CD4-positive, alpha-beta T cell (primary cell): ENCODE measurements around the gene ATP10A. TPM values are rescaled to one million over a fixed set of nuclear protein-coding genes. Genes with fewer than 3 reads are reported as not detected.

Experiments
- ATAC-seq: fragments of 200-7000 bp; cut with Tn5 transposase; one replicate; pipeline ENCODE4 v1.10.0; 2022; ENCODE audit warnings: mild to moderate bottlenecking; ENCODE audit not compliant: poor library complexity
- CTCF ChIA-PET: fragments of 350-600 bp; sonication (Branson Sonifier 250); formaldehyde crosslinking; loops from one replicate; lab custom pipeline; 2021; ENCODE audit warnings: antibody characterized with exemption, inconsistent platforms; lab: Charles Lee
- POLR2A ChIA-PET: fragments of 350-600 bp; sonication (Branson Sonifier 250); formaldehyde crosslinking; loops from one replicate; lab custom pipeline; 2021; ENCODE audit warnings: antibody characterized with exemption, inconsistent platforms; lab: Charles Lee
- DNase-seq, 14 experiments: peaks; one replicate each; pipeline ENCODE4 v3.0.0-alpha.2; 2013 to 2020; ENCODE audit warnings: mixed read lengths in 2 of 14
- H3K27ac ChIP-seq, 2 donors: one replicate each; pipeline versions ENCODE4 v1.5.1 to v1.7.0; 2013; ENCODE audit warnings: low read length in 2 of 2, low read depth in 1 of 2, mild to moderate bottlenecking in 1 of 2
- H3K27me3 ChIP-seq, 2 experiments: 1 replicate in 1 of 2; 2 replicates in 1 of 2; pipeline versions ENCODE4 v1.6.1 to v1.7.0; 2013; ENCODE audit warnings: low read length in 2 of 2, control low read depth in 1 of 2, mild to moderate bottlenecking in 1 of 2, moderate library complexity in 1 of 2; ENCODE audit not compliant: insufficient read depth in 2 of 2, control insufficient read depth in 1 of 2
- H3K36me3 ChIP-seq: one replicate; pipeline ENCODE4 v1.6.1; 2013; ENCODE audit warnings: low read length, control low read depth; ENCODE audit not compliant: insufficient read depth
- H3K4me1 ChIP-seq: one replicate; pipeline ENCODE4 v1.6.1; 2013; ENCODE audit warnings: low read length, control low read depth; ENCODE audit not compliant: insufficient read depth
- H3K4me3 ChIP-seq: one replicate; pipeline ENCODE4 v1.5.1; 2013; ENCODE audit warnings: mild to moderate bottlenecking, low read length, moderate library complexity
- H3K9me3 ChIP-seq, 2 experiments: 1 replicate in 1 of 2; 2 replicates in 1 of 2; pipeline versions ENCODE4 v1.6.1 to v1.7.0; 2013; ENCODE audit warnings: low read length in 2 of 2, mild to moderate bottlenecking in 2 of 2, control low read depth in 1 of 2, moderate library complexity in 1 of 2; ENCODE audit not compliant: control insufficient read depth in 1 of 2, insufficient read depth in 1 of 2
- H3K27ac Mint-ChIP-seq: one replicate; pipeline ENCODE4 v1.8.0; 2020; ENCODE audit warnings: mixed read lengths
- H3K27me3 Mint-ChIP-seq: one replicate; pipeline ENCODE4 v1.8.0; 2021; ENCODE audit warnings: mixed read lengths
- H3K36me3 Mint-ChIP-seq: one replicate; pipeline ENCODE4 v1.8.0; 2021; ENCODE audit warnings: low read depth, mixed read lengths
- H3K4me1 Mint-ChIP-seq: one replicate; pipeline ENCODE4 v1.8.0; 2021; ENCODE audit warnings: low read depth, mixed read lengths
- H3K4me3 Mint-ChIP-seq: one replicate; pipeline ENCODE4 v1.8.0; 2020; ENCODE audit warnings: mild to moderate bottlenecking, mixed read lengths
- H3K9me3 Mint-ChIP-seq: one replicate; pipeline ENCODE4 v1.8.0; 2020; ENCODE audit warnings: mixed read lengths
- intact Hi-C, 2 experiments: fragments of 100-400 bp; cut with DNase I in 1 of 2; cut with micrococcal nuclease in 1 of 2; formaldehyde crosslinking; loops; one replicate each; pipeline versions ENCODE4 v1.15.1 to v1.9.0; 2023 to 2025; cut with DNase I, micrococcal nuclease
- total RNA-seq, 174 experiments: library from RNA in 2 of 174; stranded (reverse) in 2 of 174; gene quantifications; one replicate each; pipeline ENCODE4 v1.2.3 and lab custom pipeline; 2021 to 2026
- TF ChIP-seq, protein P1 (sequence below): fragments of 200-600 bp; IDR thresholded peaks from one replicate; pipeline ENCODE4 v1.8.0; 2022; ENCODE audit warnings: antibody characterized with exemption, mild to moderate bottlenecking

The ATP10A gene
- total RNA-seq, 2 experiments from 2014 or later, result 30.0 to 30.4 TPM

DNA sequence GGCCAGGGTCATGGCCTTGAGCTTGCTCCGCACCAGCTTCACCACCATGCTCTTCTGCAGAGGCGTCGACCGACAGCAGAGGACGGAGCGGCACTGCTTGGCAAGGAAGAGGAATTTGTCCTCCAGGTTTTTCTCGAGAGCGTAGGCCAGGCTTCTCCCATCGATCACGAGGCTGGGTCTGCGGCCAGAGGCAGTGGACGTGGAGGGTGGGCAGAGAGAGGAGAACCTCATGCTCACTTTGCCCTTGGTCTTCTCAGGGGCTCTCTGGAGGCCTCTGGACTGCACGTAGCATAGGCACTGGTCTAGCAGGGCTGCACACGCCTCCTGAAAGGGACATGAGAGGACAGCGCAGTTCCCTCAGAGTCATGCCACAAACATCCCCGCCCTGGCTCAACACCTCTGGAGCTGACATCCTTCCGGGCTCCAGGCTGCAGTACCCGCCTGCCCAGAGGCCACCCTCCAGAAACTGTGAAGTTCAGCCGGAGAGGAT, 168.3 kb downstream of the ATP10A start:
- no peak overlapping the region for H3K27ac ChIP-seq
- ATAC-seq (no peak), DNase-seq (no peak)
- Mint-ChIP-seq H3K36me3 (peaks cover 87% of the 10 kb centered on the region), H3K27ac (no peak overlapping the region), H3K4me1 (no peaks in the 10 kb centered on the region), H3K4me3 (no peak overlapping the region), H3K27me3 (no peaks in the 10 kb centered on the region), H3K9me3 (no peaks in the 10 kb centered on the region)
- H3K4me3 ChIP-seq, result no peak overlapping the region
- no peaks in the 10 kb centered on the region for H3K27me3 ChIP-seq
- CTCF ChIA-PET, result no interaction called here
- intact Hi-C loops, result loop anchor here (1.0 kb wide), 1 partner anchor 239 kb away; no protein-coding TSS in a partner anchor
- no peaks in the 10 kb centered on the region for H3K4me1 ChIP-seq
- POLR2A ChIA-PET, result no interaction called here
- no peaks in the 10 kb centered on the region for H3K9me3 ChIP-seq
- peaks cover 69% of the 10 kb centered on the region for H3K36me3 ChIP-seq
- TF ChIP-seq, protein P1, sequence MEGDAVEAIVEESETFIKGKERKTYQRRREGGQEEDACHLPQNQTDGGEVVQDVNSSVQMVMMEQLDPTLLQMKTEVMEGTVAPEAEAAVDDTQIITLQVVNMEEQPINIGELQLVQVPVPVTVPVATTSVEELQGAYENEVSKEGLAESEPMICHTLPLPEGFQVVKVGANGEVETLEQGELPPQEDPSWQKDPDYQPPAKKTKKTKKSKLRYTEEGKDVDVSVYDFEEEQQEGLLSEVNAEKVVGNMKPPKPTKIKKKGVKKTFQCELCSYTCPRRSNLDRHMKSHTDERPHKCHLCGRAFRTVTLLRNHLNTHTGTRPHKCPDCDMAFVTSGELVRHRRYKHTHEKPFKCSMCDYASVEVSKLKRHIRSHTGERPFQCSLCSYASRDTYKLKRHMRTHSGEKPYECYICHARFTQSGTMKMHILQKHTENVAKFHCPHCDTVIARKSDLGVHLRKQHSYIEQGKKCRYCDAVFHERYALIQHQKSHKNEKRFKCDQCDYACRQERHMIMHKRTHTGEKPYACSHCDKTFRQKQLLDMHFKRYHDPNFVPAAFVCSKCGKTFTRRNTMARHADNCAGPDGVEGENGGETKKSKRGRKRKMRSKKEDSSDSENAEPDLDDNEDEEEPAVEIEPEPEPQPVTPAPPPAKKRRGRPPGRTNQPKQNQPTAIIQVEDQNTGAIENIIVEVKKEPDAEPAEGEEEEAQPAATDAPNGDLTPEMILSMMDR, result no peak

DNA sequence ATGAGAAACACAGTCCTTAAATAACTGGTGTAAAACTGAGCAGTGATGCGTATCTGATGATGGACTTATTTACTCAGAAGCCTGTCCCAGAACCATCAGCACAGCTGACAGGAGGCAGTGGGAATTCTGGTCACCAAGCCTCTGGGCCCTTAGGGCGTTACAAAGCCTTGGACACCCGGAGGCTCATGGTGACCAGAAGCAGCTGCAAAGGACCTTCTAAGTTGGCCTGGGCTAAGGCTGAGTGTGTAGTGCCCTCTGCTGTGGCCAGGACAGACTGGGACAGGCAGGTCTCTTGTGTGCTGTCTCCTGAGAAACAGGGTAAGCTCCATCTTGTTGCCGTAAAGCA, 168.9 kb downstream of the ATP10A start:
- peaks cover 90% of the 10 kb centered on the region for H3K36me3 Mint-ChIP-seq
- H3K9me3 Mint-ChIP-seq, result no peaks in the 10 kb centered on the region
- H3K4me1 Mint-ChIP-seq, result no peaks in the 10 kb centered on the region
- DNase-seq (no peak), ATAC-seq (no peak)
- TF ChIP-seq, protein P1, result no peak
- H3K4me3 Mint-ChIP-seq, result no peak overlapping the region
- no peaks in the 10 kb centered on the region for H3K27me3 ChIP-seq
- no peak overlapping the region for H3K4me3 ChIP-seq
- no peaks in the 10 kb centered on the region for H3K27me3 Mint-ChIP-seq
- H3K27ac ChIP-seq, result no peak overlapping the region
- no peaks in the 10 kb centered on the region for H3K4me1 ChIP-seq
- H3K36me3 ChIP-seq, result peaks cover 68% of the 10 kb centered on the region
- ChIA-PET CTCF (no interaction called here), POLR2A (no interaction called here)
- H3K27ac Mint-ChIP-seq, result no peak overlapping the region
- H3K9me3 ChIP-seq, result no peaks in the 10 kb centered on the region
- intact Hi-C loops, result loop anchor here (1.0 kb wide), 1 partner anchor 240 kb away; no protein-coding TSS in a partner anchor

DNA sequence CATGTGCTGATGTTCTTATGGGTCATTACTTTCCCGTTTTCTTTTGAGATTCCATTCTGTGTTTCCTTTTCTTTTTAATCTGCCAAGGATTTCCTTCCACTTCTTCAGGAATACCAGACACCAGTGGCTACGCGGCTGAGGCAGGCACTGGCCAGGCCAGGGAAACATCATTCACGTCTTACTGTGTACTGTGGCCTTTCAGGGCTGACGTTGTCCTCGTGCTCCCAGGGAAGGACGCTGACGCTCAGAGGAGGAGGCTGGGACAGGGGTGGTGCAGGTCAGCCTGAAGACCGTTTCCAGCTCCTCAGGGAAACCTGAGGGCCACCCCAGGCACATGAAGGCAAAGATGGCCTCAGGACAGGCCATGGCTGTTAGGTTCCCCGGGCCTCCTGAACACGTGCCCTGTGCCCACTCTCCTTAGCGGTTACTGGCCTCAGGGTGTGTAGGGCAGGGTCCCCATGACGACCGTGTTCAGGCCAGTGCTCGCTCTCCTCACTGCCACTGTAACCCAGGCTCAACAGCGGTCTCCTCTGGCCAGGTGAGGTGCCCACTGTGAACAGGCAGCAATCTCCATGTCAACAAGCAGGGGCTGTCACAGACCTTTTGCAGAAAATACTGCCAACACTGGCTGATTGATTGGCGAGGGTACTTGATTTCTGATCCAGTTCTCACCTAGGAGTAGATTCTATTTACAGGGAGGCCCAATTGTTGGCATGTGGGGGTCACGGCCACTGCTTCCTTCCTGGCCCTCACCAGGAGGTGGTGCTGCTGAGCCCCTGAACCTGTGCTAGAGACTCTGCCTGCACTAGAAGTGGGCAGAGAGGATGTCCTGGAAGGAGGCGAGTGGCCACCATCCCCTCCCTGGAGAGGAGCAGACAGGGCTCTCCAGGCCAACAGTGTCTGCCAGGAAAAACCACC, 169.5 kb downstream of the ATP10A start:
- Histone ChIP-seq H3K27ac (no peak overlapping the region), H3K4me3 (no peak overlapping the region), H3K27me3 (no peaks in the 10 kb centered on the region), H3K4me1 (no peaks in the 10 kb centered on the region), H3K9me3 (no peaks in the 10 kb centered on the region), H3K36me3 (peaks cover 66% of the 10 kb centered on the region)
- intact Hi-C loops, result loop anchor here (1.0 kb wide), 1 partner anchor 241 kb away; no protein-coding TSS in a partner anchor
- Mint-ChIP-seq H3K9me3 (no peaks in the 10 kb centered on the region), H3K27me3 (no peaks in the 10 kb centered on the region), H3K27ac (no peak overlapping the region), H3K36me3 (peaks cover 90% of the 10 kb centered on the region), H3K4me3 (no peak overlapping the region), H3K4me1 (no peaks in the 10 kb centered on the region)
- POLR2A ChIA-PET, result no interaction called here
- DNase-seq, result peak in 9 of 14 experiments; percentile 6 to 44 (median 25)
- no peak for ATAC-seq
- TF ChIP-seq, protein P1, result peak; percentile 39
- CTCF ChIA-PET, result no interaction called here
